ENCODE results near the gene FGF7.
"Not testable (repeated sequence)": the region's sequence is repeated elsewhere in the genome, so short reads cannot be mapped to it uniquely, and the experiment has no call there.

Gene FGF7

DNA sequence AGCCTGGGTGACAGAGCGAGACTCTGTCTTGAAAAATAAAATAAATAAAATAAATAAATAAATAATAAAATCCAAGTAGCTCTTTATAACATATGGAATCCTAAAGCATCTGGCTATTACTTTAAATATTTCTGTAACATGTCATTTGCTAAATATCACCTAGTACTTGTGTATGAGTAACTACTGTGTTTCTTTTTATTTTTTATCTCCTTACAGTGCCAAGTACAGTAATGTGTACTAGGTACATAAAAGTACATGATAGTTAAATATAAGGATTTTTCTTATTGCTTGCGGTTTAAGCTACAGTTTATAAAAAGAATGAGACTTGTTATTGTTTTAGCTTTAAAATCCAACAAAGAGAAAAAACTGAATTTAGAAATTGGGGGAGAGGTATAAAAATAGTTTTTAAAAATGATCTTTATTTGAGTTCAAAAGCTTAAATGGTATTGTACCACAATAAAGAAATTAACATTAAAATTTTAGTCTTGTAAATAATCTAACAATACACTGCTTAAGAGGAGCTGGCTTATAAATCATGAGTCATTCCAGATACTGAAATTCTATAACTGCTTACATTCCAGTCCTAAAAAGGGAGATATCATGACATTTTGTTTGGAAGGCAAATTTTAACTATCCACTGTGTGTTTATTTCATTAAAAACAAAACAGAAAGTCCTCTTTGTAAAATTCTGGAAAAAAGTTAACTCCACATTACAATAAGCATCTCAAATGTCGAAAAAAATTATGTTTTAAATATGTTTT is 73.1 kb downstream of the FGF7 start:
- WGBS = 100% methylated on average over 1 of the region's 3 CpGs
- no peak overlapping the region for H3K27ac ChIP-seq (ENCODE audit: low read depth, low read length)
- no peak overlapping the region for H3K4me3 ChIP-seq (ENCODE audit: low read length)
- H3K9me3 ChIP-seq (ENCODE audit: insufficient read depth, low read depth, low read length) = peaks cover 7% of the 10 kb centered on the region
- no peak overlapping the region for H3K9ac ChIP-seq (ENCODE audit: low read depth, low read length)
- no peaks in the 10 kb centered on the region for H3K36me3 ChIP-seq (ENCODE audit: insufficient read depth, low read length)
- H3K27me3 ChIP-seq (ENCODE audit: insufficient read depth, low read length) = no peaks in the 10 kb centered on the region
- H3K4me1 ChIP-seq (ENCODE audit: insufficient read depth, low read length) = no peaks in the 10 kb centered on the region

DNA sequence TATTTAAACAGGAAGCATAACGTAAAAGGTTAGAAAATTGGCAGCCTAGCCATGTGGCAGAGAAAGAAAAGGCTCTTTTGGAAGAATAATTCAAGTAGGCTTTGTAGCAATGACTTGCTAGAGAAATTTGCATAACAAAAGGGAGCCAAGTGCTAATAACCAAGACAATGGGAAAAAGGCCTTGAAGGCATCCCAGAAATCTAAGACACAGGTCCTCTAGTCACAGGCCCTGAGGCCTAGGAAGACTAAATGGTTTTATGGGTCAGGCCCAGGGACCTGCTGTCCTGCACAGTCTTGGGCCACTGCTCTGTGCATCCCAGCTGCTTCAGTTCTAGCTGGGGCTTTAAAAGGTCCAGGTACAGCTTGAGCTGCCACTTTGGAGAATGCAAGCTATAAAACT is 78.5 kb downstream of the FGF7 start:
- H3K9ac ChIP-seq (ENCODE audit: low read depth, low read length) = no peak overlapping the region
- 94% methylated on average over 1 of the region's 1 CpG for WGBS

DNA sequence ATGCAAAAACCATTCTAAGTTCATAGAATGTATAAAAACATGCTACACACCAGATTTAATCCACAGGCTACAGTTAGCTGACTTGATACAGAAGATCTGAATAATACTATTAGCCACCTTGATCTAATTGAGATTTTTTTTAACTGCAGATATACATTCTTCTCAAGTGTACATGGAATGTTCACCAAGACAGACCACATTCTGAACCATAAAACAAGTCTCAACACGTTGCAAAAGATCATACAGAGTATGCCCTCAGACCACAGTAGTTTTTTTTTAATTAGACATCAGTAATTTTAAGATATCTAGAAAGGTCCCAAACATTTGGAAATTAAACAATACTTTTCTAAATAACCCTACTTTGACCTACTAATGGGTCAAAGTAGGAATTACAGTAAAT is 83.3 kb downstream of the FGF7 start:
- Histone ChIP-seq H3K4me1 (ENCODE audit: insufficient read depth, low read length) (no peaks in the 10 kb centered on the region), H3K27ac (ENCODE audit: low read depth, low read length) (no peak overlapping the region), H3K27me3 (ENCODE audit: insufficient read depth, low read length) (no peaks in the 10 kb centered on the region), H3K36me3 (ENCODE audit: insufficient read depth, low read length) (no peaks in the 10 kb centered on the region), H3K9me3 (ENCODE audit: insufficient read depth, low read depth, low read length) (peaks cover 15% of the 10 kb centered on the region), H3K9ac (ENCODE audit: low read depth, low read length) (no peak overlapping the region), H3K4me3 (ENCODE audit: low read length) (no peak overlapping the region)
- 44% methylated on average over 1 of the region's 1 CpG for WGBS

More for the DNA sequence above, 78.5 kb downstream of the FGF7 start:
- Histone ChIP-seq H3K27ac (ENCODE audit: low read depth, low read length) (peak overlapping the region; percentile 14; the same call in 1 of the 2 replicates), H3K4me3 (ENCODE audit: low read length) (no peak overlapping the region), H3K36me3 (ENCODE audit: insufficient read depth, low read length) (no peaks in the 10 kb centered on the region), H3K4me1 (ENCODE audit: insufficient read depth, low read length) (no peaks in the 10 kb centered on the region), H3K27me3 (ENCODE audit: insufficient read depth, low read length) (no peaks in the 10 kb centered on the region), H3K9me3 (ENCODE audit: insufficient read depth, low read depth, low read length) (peaks cover 24% of the 10 kb centered on the region)

DNA sequence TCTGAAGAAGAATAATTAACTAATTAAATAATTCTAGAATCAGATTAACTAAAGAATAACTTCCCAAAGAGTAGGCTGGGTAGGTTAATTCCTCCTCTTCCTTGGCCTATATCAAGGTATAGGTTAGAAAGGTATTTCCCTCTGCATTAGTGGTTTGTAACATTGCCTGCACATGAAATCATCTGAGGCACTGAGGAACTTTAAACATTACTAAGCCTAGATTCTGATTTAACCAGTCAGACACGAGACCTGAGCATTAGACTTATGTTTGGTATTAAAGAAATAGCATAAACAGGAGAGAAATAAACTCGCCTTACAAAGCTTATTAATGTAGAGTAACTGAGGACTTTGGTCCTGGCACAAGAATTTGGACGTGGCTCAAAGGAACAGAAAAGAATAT is 84.2 kb downstream of the FGF7 start:
- Histone ChIP-seq H3K9me3 (ENCODE audit: insufficient read depth, low read depth, low read length) (peaks cover 6% of the 10 kb centered on the region), H3K27me3 (ENCODE audit: insufficient read depth, low read length) (no peaks in the 10 kb centered on the region), H3K4me1 (ENCODE audit: insufficient read depth, low read length) (no peaks in the 10 kb centered on the region), H3K4me3 (ENCODE audit: low read length) (no peak overlapping the region), H3K9ac (ENCODE audit: low read depth, low read length) (no peak overlapping the region), H3K36me3 (ENCODE audit: insufficient read depth, low read length) (no peaks in the 10 kb centered on the region), H3K27ac (ENCODE audit: low read depth, low read length) (no peak overlapping the region)
- 88% methylated on average over 3 of the region's 3 CpGs for WGBS

DNA sequence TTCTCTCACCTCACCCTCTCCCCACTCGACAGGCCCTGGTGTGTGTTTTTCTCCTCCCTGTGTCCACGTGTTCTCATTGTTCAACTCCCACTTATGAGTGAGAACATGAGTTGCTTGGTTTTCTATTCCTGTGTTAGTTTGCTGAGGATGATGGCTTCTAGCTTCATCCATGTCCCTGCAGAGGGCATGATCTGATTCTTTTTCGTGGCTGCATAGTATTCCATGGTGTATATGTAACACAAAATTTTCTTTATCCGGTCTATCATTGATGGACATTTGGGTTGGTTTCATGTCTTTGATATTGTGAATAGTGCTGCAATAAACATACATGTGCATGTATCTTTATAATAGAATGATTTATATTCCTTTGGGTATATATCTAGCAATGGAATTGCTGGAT is 89.7 kb downstream of the FGF7 start:
- not testable (repeated sequence) for H3K36me3 ChIP-seq (ENCODE audit: insufficient read depth, low read length); H3K27ac ChIP-seq (ENCODE audit: low read depth, low read length); H3K9ac ChIP-seq (ENCODE audit: low read depth, low read length); H3K27me3 ChIP-seq (ENCODE audit: insufficient read depth, low read length); H3K4me3 ChIP-seq (ENCODE audit: low read length); H3K4me1 ChIP-seq (ENCODE audit: insufficient read depth, low read length); H3K9me3 ChIP-seq (ENCODE audit: insufficient read depth, low read depth, low read length)
- 94% methylated on average over 4 of the region's 4 CpGs for WGBS

DNA sequence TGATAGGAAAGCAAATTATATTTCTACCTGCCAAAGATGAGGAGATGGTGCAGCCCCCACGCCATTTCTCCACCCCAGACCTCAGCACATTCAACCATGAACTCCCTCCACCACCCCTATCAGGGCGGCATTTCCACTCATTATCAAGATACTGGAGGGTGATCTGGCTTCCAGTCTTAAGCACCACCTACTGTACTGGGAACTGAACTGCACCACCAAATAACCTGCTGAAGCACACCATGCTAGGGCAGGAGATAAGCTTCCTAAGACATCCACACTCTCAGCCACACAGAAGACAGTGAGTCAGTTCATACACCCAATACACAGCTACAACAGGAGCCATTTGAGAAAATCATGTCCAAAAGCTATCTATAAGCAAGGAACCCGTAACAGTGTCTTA is 98.8 kb downstream of the FGF7 start:
- no peaks in the 10 kb centered on the region for H3K36me3 ChIP-seq (ENCODE audit: insufficient read depth, low read length)
- H3K4me1 ChIP-seq (ENCODE audit: insufficient read depth, low read length) = no peaks in the 10 kb centered on the region
- no peaks in the 10 kb centered on the region for H3K27me3 ChIP-seq (ENCODE audit: insufficient read depth, low read length)
- H3K9ac ChIP-seq (ENCODE audit: low read depth, low read length) = no peak overlapping the region
- H3K9me3 ChIP-seq (ENCODE audit: insufficient read depth, low read depth, low read length) = peaks cover 12% of the 10 kb centered on the region; the same call in 1 of the 2 replicates
- H3K4me3 ChIP-seq (ENCODE audit: low read length) = no peak overlapping the region
- 90% methylated on average over 3 of the region's 3 CpGs for WGBS
- H3K27ac ChIP-seq (ENCODE audit: low read depth, low read length) = no peak overlapping the region

DNA sequence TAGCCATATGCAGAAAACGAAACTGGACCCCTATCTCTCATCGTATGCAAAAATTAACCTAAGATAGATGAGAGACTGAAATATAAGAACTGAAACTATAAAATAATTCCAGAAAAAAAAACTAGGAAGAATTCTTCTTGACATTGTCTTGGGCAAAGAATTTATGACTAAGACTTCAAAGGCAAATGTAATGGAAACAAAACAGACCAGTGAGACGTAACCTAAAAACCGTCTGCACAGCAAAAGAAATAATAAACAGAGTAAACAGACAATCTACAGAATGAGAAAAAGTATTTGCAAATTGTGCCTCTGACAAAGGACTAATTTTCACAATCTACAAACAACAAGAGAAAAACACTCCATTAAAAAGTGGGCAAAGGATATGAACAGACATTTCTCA is 105.2 kb downstream of the FGF7 start:
- H3K9me3 ChIP-seq (ENCODE audit: insufficient read depth, low read depth, low read length) = 0 out of 2 replicates have a peak, but pooled peaks cover 4% of the 10 kb centered on the region
- WGBS = 86% methylated on average over 2 of the region's 4 CpGs
- no peak overlapping the region for H3K9ac ChIP-seq (ENCODE audit: low read depth, low read length)
- H3K4me3 ChIP-seq (ENCODE audit: low read length) = no peak overlapping the region
- no peaks in the 10 kb centered on the region for H3K4me1 ChIP-seq (ENCODE audit: insufficient read depth, low read length)
- no peaks in the 10 kb centered on the region for H3K36me3 ChIP-seq (ENCODE audit: insufficient read depth, low read length)
- H3K27ac ChIP-seq (ENCODE audit: low read depth, low read length) = no peak overlapping the region
- H3K27me3 ChIP-seq (ENCODE audit: insufficient read depth, low read length) = no peaks in the 10 kb centered on the region

DNA sequence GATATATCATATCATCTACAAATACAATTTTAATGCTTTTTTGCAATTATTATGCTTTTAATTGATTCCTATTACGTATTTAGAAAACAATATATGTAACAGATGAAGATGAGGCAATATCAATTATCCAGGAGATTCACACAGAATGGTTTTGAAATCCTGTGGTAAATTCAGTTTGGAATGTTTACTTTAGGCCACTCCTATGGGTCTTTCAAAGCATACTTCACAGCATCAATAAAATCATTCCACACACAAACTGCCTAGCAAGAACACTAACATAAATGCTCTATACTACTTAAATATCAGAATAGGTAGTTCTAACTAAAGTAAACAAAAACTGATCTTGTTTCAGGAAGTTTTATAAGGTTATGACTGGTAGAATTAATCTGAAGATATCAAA is 107.0 kb downstream of the FGF7 start:
- Histone ChIP-seq H3K4me3 (ENCODE audit: low read length) (no peak overlapping the region), H3K27ac (ENCODE audit: low read depth, low read length) (no peak overlapping the region)
- WGBS = no CpG with 5 or more reads among the region's 1 CpG

More for the DNA sequence above, 107.0 kb downstream of the FGF7 start:
- Histone ChIP-seq H3K36me3 (ENCODE audit: insufficient read depth, low read length) (no peaks in the 10 kb centered on the region), H3K4me1 (ENCODE audit: insufficient read depth, low read length) (no peaks in the 10 kb centered on the region), H3K27me3 (ENCODE audit: insufficient read depth, low read length) (no peaks in the 10 kb centered on the region), H3K9ac (ENCODE audit: low read depth, low read length) (no peak overlapping the region), H3K9me3 (ENCODE audit: insufficient read depth, low read depth, low read length) (no peaks in the 10 kb centered on the region)

Data from HUES64 (cell line).